ENCODE data around the gene RDX.

RDX gene

DNA sequence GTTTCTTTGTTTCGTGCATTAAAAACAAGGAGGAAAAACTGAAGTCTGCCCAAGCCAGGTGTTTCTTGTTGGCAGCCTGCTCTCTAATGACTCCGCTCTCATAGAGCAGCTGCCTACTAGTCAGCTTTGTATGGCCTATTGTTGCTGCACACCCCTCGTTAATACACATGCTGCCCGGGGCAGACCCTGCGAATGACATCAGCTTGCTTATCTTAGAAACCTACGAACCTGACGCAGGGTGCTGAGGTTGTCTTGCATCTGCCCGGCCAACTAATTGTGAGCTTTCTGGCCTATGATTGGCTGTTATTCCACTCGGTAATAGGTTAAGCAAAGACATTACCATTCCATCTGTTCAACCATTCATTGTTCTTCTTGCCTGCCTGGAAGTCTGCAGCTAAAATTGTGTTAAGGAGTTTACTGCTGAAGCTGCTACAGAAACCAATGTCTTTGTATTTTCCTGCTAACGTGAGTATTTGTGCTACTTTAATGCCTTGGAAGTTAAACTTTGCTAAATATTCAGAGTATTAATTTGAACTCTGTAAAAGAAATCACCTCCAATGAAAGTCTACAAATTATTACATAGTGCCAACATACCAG, 165.7 kb downstream of the RDX start:
- no peak for DNase-seq (ENCODE audit: low spot score)

DNA sequence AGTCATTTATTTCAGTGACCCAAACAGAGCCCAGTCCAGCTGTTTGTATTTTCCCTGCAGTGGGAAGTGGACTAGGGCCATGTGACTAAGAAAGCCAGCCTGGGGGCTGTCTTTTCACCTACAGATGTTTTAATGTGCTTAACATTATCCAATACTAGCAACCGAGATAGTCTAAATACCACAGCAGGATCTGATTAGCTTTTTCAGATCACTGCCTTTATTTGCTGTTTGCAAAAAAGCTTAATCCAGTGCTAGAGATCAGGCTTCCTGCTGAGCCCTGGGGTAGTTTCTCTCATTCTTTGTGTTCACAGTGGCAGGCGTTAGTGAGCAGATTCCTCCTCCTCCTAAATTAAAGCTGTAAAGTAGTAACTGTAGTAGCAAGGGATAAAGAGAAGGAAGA, 168.3 kb downstream of the RDX start:
- DNase-seq (ENCODE audit: low spot score) = no peak

DNA sequence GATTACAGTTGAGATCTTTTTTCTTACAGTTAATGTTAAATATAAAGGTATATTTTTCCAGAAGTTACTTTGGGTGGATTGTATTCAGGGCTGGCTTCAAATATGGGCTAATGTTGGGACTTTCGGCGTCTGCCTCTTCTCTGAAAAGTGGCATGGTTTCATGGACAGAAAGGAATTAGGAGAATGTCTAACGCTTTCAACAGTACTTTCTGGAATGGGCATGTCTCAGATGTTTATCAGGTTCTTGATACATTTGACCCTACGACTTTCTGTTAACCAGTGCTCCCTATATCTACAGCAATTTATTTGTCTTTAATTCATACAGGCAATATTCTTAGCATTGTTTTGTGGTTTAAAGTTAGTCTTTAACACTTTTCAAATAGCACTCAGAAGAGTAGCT, 169.5 kb downstream of the RDX start:
- no peak for DNase-seq (ENCODE audit: low spot score)

DNA sequence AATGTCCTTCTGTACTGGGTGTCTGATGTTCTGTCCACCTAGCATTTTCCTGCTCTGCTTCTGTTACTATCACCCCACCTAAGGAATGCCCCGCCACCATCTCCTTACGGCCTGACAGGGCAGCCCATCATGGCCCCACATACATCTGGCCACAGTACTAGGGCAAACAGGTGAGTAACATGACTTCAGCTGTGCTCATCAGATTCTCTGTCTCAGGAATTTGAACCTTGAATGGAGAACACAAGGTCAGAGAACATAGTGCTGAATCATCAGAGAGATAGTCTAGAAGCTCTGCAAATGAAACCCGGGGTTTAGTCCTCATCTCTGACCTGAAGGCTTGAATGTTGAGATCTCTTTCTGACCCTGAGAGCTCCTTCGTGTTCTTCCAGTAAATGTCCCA, 170.8 kb downstream of the RDX start:
- no peak for DNase-seq (ENCODE audit: low spot score)

Measured in LoVo (cell line).